Measurements from ENCODE around the gene COX4I2.
"Not testable (repeated sequence)": the region's sequence is repeated elsewhere in the genome, so short reads cannot be mapped to it uniquely, and the experiment has no call there.

The COX4I2 gene

GRCh38 chr20:31608251-31608945, 29.3 kb upstream of the COX4I2 start:
- DNase-seq (ENCODE audit: insufficient read length, low spot score) (peak; percentile 64), FAIRE-seq (no peak)
- no peak for TF ChIP-seq CTCF (IDR thresholded peaks at IDR 0.05; ENCODE audit: insufficient read depth, missing control alignments)

GRCh38 chr20:31612271-31612640, 25.5 kb upstream of the COX4I2 start:
- not testable (repeated sequence) for FAIRE-seq

GRCh38 chr20:31615416-31615815, 22.3 kb upstream of the COX4I2 start:
- TF ChIP-seq CTCF (IDR thresholded peaks at IDR 0.05; ENCODE audit: insufficient read depth, missing control alignments): no peak
- no peak for DNase-seq (ENCODE audit: insufficient read length, low spot score)
- no peak for FAIRE-seq

More at GRCh38 chr20:31612271-31612640, 25.5 kb upstream of the COX4I2 start:
- not testable (repeated sequence) for DNase-seq (ENCODE audit: insufficient read length, low spot score)

- no peak for TF ChIP-seq CTCF (IDR thresholded peaks at IDR 0.05; ENCODE audit: insufficient read depth, missing control alignments)
- DNase-seq (ENCODE audit: insufficient read length, low spot score) (no peak), FAIRE-seq (no peak)
Measured at GRCh38 chr20:31617432-31618104, 20.1 kb upstream of the COX4I2 start.

- no peak for TF ChIP-seq CTCF (IDR thresholded peaks at IDR 0.05; ENCODE audit: insufficient read depth, missing control alignments)
- DNase-seq (ENCODE audit: insufficient read length, low spot score) (no peak), FAIRE-seq (no peak)
Measured at GRCh38 chr20:31620246-31620645, 17.5 kb upstream of the COX4I2 start.

- not testable (repeated sequence) for DNase-seq (ENCODE audit: insufficient read length, low spot score); FAIRE-seq
Measured at GRCh38 chr20:31623123-31623505, 14.6 kb upstream of the COX4I2 start.

- not testable (repeated sequence) for DNase-seq (ENCODE audit: insufficient read length, low spot score); FAIRE-seq
Measured at GRCh38 chr20:31626534-31626933, 11.2 kb upstream of the COX4I2 start.

GRCh38 chr20:31628057-31628456, 9.7 kb upstream of the COX4I2 start:
- not testable (repeated sequence) for FAIRE-seq; DNase-seq (ENCODE audit: insufficient read length, low spot score)

GRCh38 chr20:31630187-31630790, 7.4 kb upstream of the COX4I2 start:
- FAIRE-seq (no peak), DNase-seq (ENCODE audit: insufficient read length, low spot score) (no peak)
- TF ChIP-seq CTCF (IDR thresholded peaks at IDR 0.05; ENCODE audit: insufficient read depth, missing control alignments): no peak
